Measurements from ENCODE around the gene EZR. TPM values are rescaled to one million over a fixed set of nuclear protein-coding genes. Genes with fewer than 3 reads are reported as not detected.

Gene EZR
- total and polyA plus RNA-seq, 9 of the 15 experiments (the other 6 are each of a cell fraction or from before 2014, with no cell fraction given): 36.5 to 162 (median 104) TPM

DNA sequence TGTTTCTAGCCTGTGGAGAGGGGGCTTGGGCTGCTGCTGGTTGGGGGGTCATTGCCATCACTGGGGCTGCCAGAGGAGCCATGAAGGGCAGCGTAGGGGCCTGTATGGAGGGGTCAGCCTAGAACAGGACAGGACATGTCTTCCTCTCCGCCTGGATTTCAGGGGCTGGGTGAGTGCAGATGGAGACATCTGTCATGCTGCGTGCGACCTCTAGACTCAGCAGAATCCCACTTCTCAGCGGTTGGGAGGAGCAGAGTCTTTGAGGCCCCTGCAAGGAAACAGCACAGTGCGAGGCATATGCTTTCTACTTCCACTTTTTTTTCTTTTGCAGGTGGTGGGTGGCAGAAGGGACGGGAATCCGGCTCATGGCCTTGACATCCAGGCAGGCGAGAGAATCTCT lies 67.9 kb downstream of the EZR start:
- Histone ChIP-seq H3K36me3 (ENCODE audit: control insufficient read depth, insufficient read depth, low read length) (no peaks in the 10 kb centered on the region), H3K9ac (ENCODE audit: insufficient read depth in 1 of 2, low read depth in 2 of 2, low read length in 2 of 2) (no peak overlapping the region), H3K4me3 (no peak overlapping the region), H3K79me2 (ENCODE audit: control insufficient read depth, insufficient read depth, low read length) (no peaks in the 10 kb centered on the region), H4K20me1 (replicated peaks; ENCODE audit: control insufficient read depth, insufficient read depth, low read length) (peaks cover 6% of the 10 kb centered on the region; the same call in 1 of the 2 replicates), H3K27ac (ENCODE audit: extremely low read depth, low read depth, low read length) (no peak overlapping the region), H3K4me1 (replicated peaks in 1 of 2; ENCODE audit: control insufficient read depth in 2 of 2, insufficient read depth in 2 of 2, low read length in 2 of 2) (no peaks in the 10 kb centered on the region; a peak in 2 of 5 replicates), H3K4me2 (ENCODE audit: insufficient read depth, low read length) (no peak overlapping the region), H3K9me1 (ENCODE audit: control insufficient read depth, insufficient read depth, low read length) (no peaks in the 10 kb centered on the region), H3K27me3 (ENCODE audit: control insufficient read depth in 2 of 2, insufficient read depth in 2 of 2, low read length in 2 of 2) (peaks cover 29 to 53% of the 10 kb centered on the region in 2 experiments), H3K9me3 (replicated peaks; ENCODE audit: control insufficient read depth, insufficient read depth, low read depth, low read length) (no peaks in the 10 kb centered on the region), H2AFZ (ENCODE audit: low read depth, low read length) (no peak overlapping the region)
- ATAC-seq (peak; percentile 23; the same call in 2 of the 3 replicates), FAIRE-seq (no peak), DNase-seq (ENCODE audit: extremely low read depth in 1 of 4, low spot score in 3 of 4) (no peak)
- ChIA-PET POLR2A (no interaction called here), CTCF (ENCODE audit: low intra/inter-chr PET ratio) (no interaction called here)
- in situ Hi-C loops (cut with MboI) (no loop called here), intact Hi-C loops (cut with micrococcal nuclease) (no loop called here)
- TF ChIP-seq ZNF217 (CRISPR knock-in tag; IDR thresholded peaks at IDR 0.05) (no peak), DACH1 (IDR thresholded peaks at IDR 0.05; ENCODE audit: partially characterized antibody) (no peak), ZNF124 (CRISPR knock-in tag; IDR thresholded peaks at IDR 0.05) (no peak), RB1 (IDR thresholded peaks at IDR 0.05; ENCODE audit: low read depth) (no peak), TEAD2 (tag; IDR thresholded peaks at IDR 0.05) (no peak), ESRRB (CRISPR knock-in tag; IDR thresholded peaks at IDR 0.05; ENCODE audit: borderline replicate concordance) (no peak), ZNF764 (CRISPR knock-in tag; IDR thresholded peaks at IDR 0.05; ENCODE audit: low read depth) (no peak), ARNT (IDR thresholded peaks at IDR 0.05) (no peak), NCOA6 (IDR thresholded peaks at IDR 0.05) (no peak), NFATC3 (IDR thresholded peaks at IDR 0.05) (no peak), CREM (IDR thresholded peaks at IDR 0.05; ENCODE audit: low read depth) (no peak), POLR2H (tag; IDR thresholded peaks at IDR 0.05; ENCODE audit: low read depth) (no peak)
- TF ChIP-seq, protein P1, sequence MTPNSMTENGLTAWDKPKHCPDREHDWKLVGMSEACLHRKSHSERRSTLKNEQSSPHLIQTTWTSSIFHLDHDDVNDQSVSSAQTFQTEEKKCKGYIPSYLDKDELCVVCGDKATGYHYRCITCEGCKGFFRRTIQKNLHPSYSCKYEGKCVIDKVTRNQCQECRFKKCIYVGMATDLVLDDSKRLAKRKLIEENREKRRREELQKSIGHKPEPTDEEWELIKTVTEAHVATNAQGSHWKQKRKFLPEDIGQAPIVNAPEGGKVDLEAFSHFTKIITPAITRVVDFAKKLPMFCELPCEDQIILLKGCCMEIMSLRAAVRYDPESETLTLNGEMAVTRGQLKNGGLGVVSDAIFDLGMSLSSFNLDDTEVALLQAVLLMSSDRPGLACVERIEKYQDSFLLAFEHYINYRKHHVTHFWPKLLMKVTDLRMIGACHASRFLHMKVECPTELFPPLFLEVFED (CRISPR knock-in tag; conservative IDR thresholded peaks at IDR 0.05): no peak
- TF ChIP-seq, protein P2, sequence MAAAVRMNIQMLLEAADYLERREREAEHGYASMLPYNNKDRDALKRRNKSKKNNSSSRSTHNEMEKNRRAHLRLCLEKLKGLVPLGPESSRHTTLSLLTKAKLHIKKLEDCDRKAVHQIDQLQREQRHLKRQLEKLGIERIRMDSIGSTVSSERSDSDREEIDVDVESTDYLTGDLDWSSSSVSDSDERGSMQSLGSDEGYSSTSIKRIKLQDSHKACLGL (CRISPR knock-in tag; IDR thresholded peaks at IDR 0.05; ENCODE audit: borderline replicate concordance, poor library complexity, severe bottlenecking): no peak
- no TSS peak for BruUV-seq (replicated peaks)
- WGBS (ENCODE audit: insufficient coverage, low coverage, missing lambda C conversion rate): 5% methylated on average over 9 of the region's 9 CpGs
